Measurements from ENCODE around the gene GNG7. TPM values are rescaled to one million over a fixed set of nuclear protein-coding genes. Genes with fewer than 3 reads are reported as not detected.
A peak's percentile ranks its signal among the peaks of the same experiment; 100 is the strongest.
"Not testable (repeated sequence)": the region's sequence is repeated elsewhere in the genome, so short reads cannot be mapped to it uniquely, and the experiment has no call there.

GNG7 gene
- total RNA-seq, 8 experiments from 2014 or later: 0.20 to 8.1 (median 1.2) TPM

DNA sequence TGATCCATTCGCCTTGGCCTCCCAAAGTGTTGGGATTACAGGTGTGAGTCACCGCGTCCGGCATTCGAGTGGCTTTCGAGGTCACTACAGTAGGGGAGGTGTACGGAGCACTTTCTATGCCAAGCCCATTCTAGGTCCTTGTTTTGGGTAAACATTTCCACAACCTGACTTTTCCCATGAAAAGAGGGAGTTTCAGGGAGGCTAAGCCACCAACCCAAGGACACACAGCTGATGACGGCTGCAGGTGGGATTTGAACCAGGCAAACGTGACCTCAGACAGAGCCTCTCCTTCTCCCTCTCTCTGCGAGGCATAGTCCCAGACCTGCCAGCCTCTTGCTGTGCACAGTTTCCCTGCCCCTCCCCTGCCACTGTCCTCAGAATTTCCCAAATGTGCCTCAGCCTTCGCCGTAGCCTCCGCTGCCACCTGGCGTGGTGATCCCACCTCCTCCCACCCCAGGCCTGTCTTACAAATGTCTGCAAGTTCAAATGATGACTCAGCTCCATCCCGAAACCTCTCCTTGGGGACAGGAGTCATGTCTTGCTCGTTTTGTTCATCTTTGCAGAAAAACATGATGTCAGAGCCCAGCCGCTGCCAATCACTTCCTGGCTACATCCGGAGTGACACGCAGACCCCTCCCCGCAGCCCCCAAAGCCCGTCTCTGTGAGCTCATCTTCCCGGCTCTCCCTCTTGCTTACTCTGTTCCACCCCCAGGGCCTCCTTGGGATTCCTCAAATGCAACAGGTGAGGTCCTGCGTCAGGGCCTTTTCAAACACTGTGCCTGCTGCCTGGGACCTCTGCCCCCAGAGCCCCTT lies 233.2 kb downstream of the GNG7 start:
- H3K27ac ChIP-seq: peak overlapping the region in 1 of 2 donors; percentile 30
- in situ Hi-C loops (cut with MboI; ENCODE audit: low pct_unique_long_range_greater_than_20kb in 2 of 9, low sequenced_read_pairs in 9 of 9, unreplicated experiment in 9 of 9): loop anchor here in 2 of 9 experiments (10.0 to 25.0 kb wide), 2 partner anchors 118 to 145 kb away; no protein-coding TSS in a partner anchor
- H3K4me1 ChIP-seq (replicated peaks in 1 of 2): peaks cover 0 to 4% of the 10 kb centered on the region in 2 donors
- peak in 7 of 8 experiments; percentile 42 to 91 (median 84) for ATAC-seq (replicated peaks in 6 of 8)
- H3K4me3 ChIP-seq: no peak overlapping the region
- 18 to 100% (median 39%) methylated on average over 1 to 10 of the region's 23 CpGs; no CpG with 5 or more reads in 4 of the 10 experiments for WGBS, 10 experiments

DNA sequence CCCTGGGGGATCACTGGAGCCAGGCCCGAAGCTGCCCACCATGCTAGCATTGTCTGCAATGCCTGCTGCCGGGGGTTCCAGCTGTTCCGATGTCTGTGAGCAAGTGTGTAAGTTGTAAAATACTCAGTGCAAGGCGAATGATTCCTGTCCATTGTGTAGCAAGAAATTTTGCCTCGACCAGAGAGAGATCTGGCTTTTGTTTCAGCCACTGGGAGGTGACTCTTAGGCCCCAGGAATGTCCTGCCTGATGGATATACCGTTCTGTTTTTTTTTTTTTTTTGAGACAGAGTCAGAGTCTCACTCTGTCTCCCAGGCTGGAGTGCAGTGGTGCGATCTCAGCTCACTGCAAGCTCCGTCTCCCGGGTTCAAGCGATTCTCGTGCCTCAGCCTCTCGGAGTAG lies 233.9 kb downstream of the GNG7 start:
- in situ Hi-C loops (cut with MboI; ENCODE audit: low pct_unique_long_range_greater_than_20kb in 2 of 9, low sequenced_read_pairs in 9 of 9, unreplicated experiment in 9 of 9): loop anchor here in 2 of 9 experiments (10.0 to 25.0 kb wide), 2 partner anchors 119 to 146 kb away; no protein-coding TSS in a partner anchor
- WGBS, 10 experiments: 0 to 80% (median 68%) methylated on average over 1 to 8 of the region's 12 CpGs; no CpG with 5 or more reads in 2 of the 10 experiments
- H3K4me3 ChIP-seq: no peak overlapping the region
- no peak overlapping the region for H3K27ac ChIP-seq
- H3K4me1 ChIP-seq (replicated peaks in 1 of 2): peaks cover 0 to 4% of the 10 kb centered on the region in 2 donors
- no peak for ATAC-seq (replicated peaks in 6 of 8)

DNA sequence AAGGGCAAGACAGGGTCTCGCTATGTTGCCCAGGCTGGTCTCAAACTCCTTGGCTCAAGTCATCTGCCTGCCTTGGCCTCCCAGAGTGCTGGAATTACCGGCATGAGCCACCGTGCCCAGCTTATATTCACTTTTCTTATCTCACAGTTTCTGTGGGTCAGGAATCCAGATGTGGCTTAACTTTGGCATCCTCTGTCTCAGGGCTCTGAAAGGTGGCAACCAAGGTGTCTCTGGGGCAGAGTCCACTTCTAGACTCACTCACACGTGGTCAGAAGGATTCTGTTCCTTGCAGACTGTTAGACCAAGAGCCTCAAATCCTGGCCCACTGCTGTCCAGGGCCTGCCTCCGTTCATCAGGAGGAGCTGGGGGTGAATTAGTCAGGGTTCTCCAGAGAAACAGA lies 238.1 kb downstream of the GNG7 start:
- Histone ChIP-seq H3K4me3 (no peak overlapping the region), H3K27ac (no peak overlapping the region), H3K4me1 (replicated peaks in 1 of 2) (peaks cover 0 to 3% of the 10 kb centered on the region in 2 donors)
- 34 to 100% (median 90%) methylated on average over 1 to 2 of the region's 5 CpGs; no CpG with 5 or more reads in 7 of the 10 experiments for WGBS, 10 experiments
- ATAC-seq (replicated peaks in 6 of 8): no peak
- in situ Hi-C loops (cut with MboI; ENCODE audit: low pct_unique_long_range_greater_than_20kb in 2 of 9, low sequenced_read_pairs in 9 of 9, unreplicated experiment in 9 of 9): loop anchor here in 2 of 9 experiments (10.0 to 25.0 kb wide), 2 partner anchors 123 to 150 kb away; no protein-coding TSS in a partner anchor

GRCh38 chr19:2463694-2464093 lies 238.8 kb downstream of the GNG7 start:
- in situ Hi-C loops (cut with MboI; ENCODE audit: low pct_unique_long_range_greater_than_20kb in 2 of 9, low sequenced_read_pairs in 9 of 9, unreplicated experiment in 9 of 9): loop anchor here in 2 of 9 experiments (10.0 to 25.0 kb wide), 2 partner anchors 124 to 151 kb away; no protein-coding TSS in a partner anchor
- not testable (repeated sequence) for H3K27ac ChIP-seq; H3K4me1 ChIP-seq (replicated peaks in 1 of 2); H3K4me3 ChIP-seq; ATAC-seq (replicated peaks in 6 of 8)
- 80 to 100% (median 95%) methylated on average over 1 to 5 of the region's 5 CpGs; no CpG with 5 or more reads in 5 of the 10 experiments for WGBS, 10 experiments

GRCh38 chr19:2462635-2463421 lies 239.7 kb downstream of the GNG7 start:
- H3K4me3 ChIP-seq: peak overlapping the region in 3 of 5 donors; percentile 2 to 29 (median 21)
- no peak overlapping the region for H3K27ac ChIP-seq
- no peaks in the 10 kb centered on the region for H3K4me1 ChIP-seq (replicated peaks in 1 of 2)
- ATAC-seq (replicated peaks in 6 of 8): peak; percentile 59 to 77 (median 65)
- 0 to 26% (median 6%) methylated on average over 3 to 24 of the region's 46 CpGs; no CpG with 5 or more reads in 1 of the 10 experiments for WGBS, 10 experiments
- in situ Hi-C loops (cut with MboI; ENCODE audit: low pct_unique_long_range_greater_than_20kb in 2 of 9, low sequenced_read_pairs in 9 of 9, unreplicated experiment in 9 of 9): loop anchor here in 2 of 9 experiments (10.0 to 25.0 kb wide), 2 partner anchors 124 to 152 kb away; no protein-coding TSS in a partner anchor

- peak overlapping the region; percentile 15 to 29 (median 21) for H3K4me3 ChIP-seq
- ATAC-seq (replicated peaks in 6 of 8): peak in 7 of 8 experiments; percentile 7 to 74 (median 24)
- in situ Hi-C loops (cut with MboI; ENCODE audit: low pct_unique_long_range_greater_than_20kb in 2 of 9, low sequenced_read_pairs in 9 of 9, unreplicated experiment in 9 of 9): loop anchor here in 2 of 9 experiments (10.0 to 25.0 kb wide), 2 partner anchors 125 to 153 kb away; no protein-coding TSS in a partner anchor
- no peaks in the 10 kb centered on the region for H3K4me1 ChIP-seq (replicated peaks in 1 of 2)
- WGBS, 10 experiments: 0 to 20% (median 7%) methylated on average over 2 to 17 of the region's 62 CpGs; no CpG with 5 or more reads in 4 of the 10 experiments
- H3K27ac ChIP-seq: no peak overlapping the region
Observed at GRCh38 chr19:2461751-2462634, 240.5 kb downstream of the GNG7 start.

Other genes starting within 250 kb of the GNG7 start
- 100 to 1,000 TPM in 2 of 8 experiments, 10 to 100 TPM in 6; 29.7 to 100 (median 36.7) TPM for gene LMNB2, start 245.7 kb downstream of the GNG7 start, total RNA-seq
- 10 to 100 TPM in 7 of 8 experiments, 1 to 10 TPM in 1; 9.4 to 80.4 (median 20.8) TPM for gene GADD45B, start 226.6 kb downstream of the GNG7 start, total RNA-seq
- 10 to 100 TPM in 2 of 8 experiments, 1 to 10 TPM in 4, under 1 TPM in 2; 0.15 to 17.5 (median 9.0) TPM for gene DIRAS1, start 18.7 kb upstream of the GNG7 start, total RNA-seq
- 10 to 100 TPM; 13.7 to 33.4 (median 26.4) TPM for gene SLC39A3, start 37.3 kb upstream of the GNG7 start, total RNA-seq
- gene SGTA, start 80.6 kb upstream of the GNG7 start, total RNA-seq: 10 to 100 TPM; 29.5 to 85.5 (median 68.5) TPM
- gene THOP1, start 82.8 kb upstream of the GNG7 start, total RNA-seq: 100 to 1,000 TPM in 1 of 8 experiments, 10 to 100 TPM in 7; 27.5 to 108 (median 41.7) TPM
- gene ZNF554, start 117.2 kb upstream of the GNG7 start, total RNA-seq: 10 to 100 TPM in 2 of 8 experiments, 1 to 10 TPM in 6; 2.1 to 10.7 (median 7.7) TPM
- 10 to 100 TPM in 4 of 8 experiments, 1 to 10 TPM in 4; 1.1 to 11.6 (median 8.7) TPM for gene ZNF555, start 138.8 kb upstream of the GNG7 start, total RNA-seq
- gene ZNF556, start 164.6 kb upstream of the GNG7 start, total RNA-seq: 1 to 10 TPM in 1 of 8 experiments, under 1 TPM in 7; 0.07 to 1.1 (median 0.17) TPM
- gene ZNF57, start 198.2 kb upstream of the GNG7 start, total RNA-seq: 10 to 100 TPM in 2 of 8 experiments, 1 to 10 TPM in 6; 3.3 to 11.6 (median 8.4) TPM
- 1 to 10 TPM; 1.7 to 9.9 (median 7.7) TPM for gene ZNF77, start 242.3 kb upstream of the GNG7 start, total RNA-seq